ENCODE data around the gene RPL10.
A peak's percentile ranks its signal among the peaks of the same experiment; 100 is the strongest.
"Not testable (repeated sequence)": the region's sequence is repeated elsewhere in the genome, so short reads cannot be mapped to it uniquely, and the experiment has no call there.

The RPL10 gene

GRCh38 chrX:154399527-154400368, 1.6 kb downstream of the RPL10 start:
- Histone ChIP-seq H3K36me3 (ENCODE audit: control insufficient read depth, low read depth, low read length) (peaks cover 22% of the 10 kb centered on the region), H3K4me3 (ENCODE audit: low read length) (peak overlapping the region; percentile 87), H3K9ac (ENCODE audit: low read length) (peak overlapping the region; percentile 99), H3K4me1 (ENCODE audit: control insufficient read depth, low read depth, low read length) (no peaks in the 10 kb centered on the region), H3K27ac (ENCODE audit: low read length) (no peak overlapping the region), H3K27me3 (ENCODE audit: control insufficient read depth, insufficient read depth, low read length) (no peaks in the 10 kb centered on the region), H3K9me3 (ENCODE audit: control insufficient read depth, low read depth, low read length) (peaks cover 4% of the 10 kb centered on the region)

- Histone ChIP-seq H3K4me3 (ENCODE audit: low read length) (peak overlapping the region; percentile 87), H3K36me3 (ENCODE audit: control insufficient read depth, low read depth, low read length) (peaks cover 22% of the 10 kb centered on the region)
- H3K27me3 ChIP-seq (ENCODE audit: control insufficient read depth, insufficient read depth, low read length); H3K9ac ChIP-seq (ENCODE audit: low read length); H3K4me1 ChIP-seq (ENCODE audit: control insufficient read depth, low read depth, low read length); H3K27ac ChIP-seq (ENCODE audit: low read length); H3K9me3 ChIP-seq (ENCODE audit: control insufficient read depth, low read depth, low read length): not testable (repeated sequence)
Measured at GRCh38 chrX:154400369-154400817, 2.2 kb downstream of the RPL10 start.

GRCh38 chrX:154401045-154401799, 3.0 kb downstream of the RPL10 start:
- H3K9ac ChIP-seq (ENCODE audit: low read length), result no peak overlapping the region
- no peak overlapping the region for H3K4me3 ChIP-seq (ENCODE audit: low read length)
- no peak overlapping the region for H3K27ac ChIP-seq (ENCODE audit: low read length)

GRCh38 chrX:154401918-154402621, 3.9 kb downstream of the RPL10 start:
- H3K9me3 ChIP-seq (ENCODE audit: control insufficient read depth, low read depth, low read length), result peaks cover 4% of the 10 kb centered on the region
- no peaks in the 10 kb centered on the region for H3K4me1 ChIP-seq (ENCODE audit: control insufficient read depth, low read depth, low read length)
- no peak overlapping the region for H3K4me3 ChIP-seq (ENCODE audit: low read length)
- H3K27me3 ChIP-seq (ENCODE audit: control insufficient read depth, insufficient read depth, low read length), result no peaks in the 10 kb centered on the region
- H3K27ac ChIP-seq (ENCODE audit: low read length), result no peak overlapping the region
- H3K9ac ChIP-seq (ENCODE audit: low read length), result no peak overlapping the region
- H3K36me3 ChIP-seq (ENCODE audit: control insufficient read depth, low read depth, low read length), result peaks cover 22% of the 10 kb centered on the region

More at GRCh38 chrX:154401045-154401799, 3.0 kb downstream of the RPL10 start:
- Histone ChIP-seq H3K9me3 (ENCODE audit: control insufficient read depth, low read depth, low read length) (peaks cover 4% of the 10 kb centered on the region), H3K4me1 (ENCODE audit: control insufficient read depth, low read depth, low read length) (no peaks in the 10 kb centered on the region), H3K36me3 (ENCODE audit: control insufficient read depth, low read depth, low read length) (peaks cover 22% of the 10 kb centered on the region), H3K27me3 (ENCODE audit: control insufficient read depth, insufficient read depth, low read length) (no peaks in the 10 kb centered on the region)

- H3K4me1 ChIP-seq (ENCODE audit: control insufficient read depth, low read depth, low read length), result no peaks in the 10 kb centered on the region
- H3K4me3 ChIP-seq (ENCODE audit: low read length), result no peak overlapping the region
- no peaks in the 10 kb centered on the region for H3K27me3 ChIP-seq (ENCODE audit: control insufficient read depth, insufficient read depth, low read length)
- H3K27ac ChIP-seq (ENCODE audit: low read length), result no peak overlapping the region
- no peak overlapping the region for H3K9ac ChIP-seq (ENCODE audit: low read length)
- H3K9me3 ChIP-seq (ENCODE audit: control insufficient read depth, low read depth, low read length), result peaks cover 4% of the 10 kb centered on the region
- H3K36me3 ChIP-seq (ENCODE audit: control insufficient read depth, low read depth, low read length), result peaks cover 22% of the 10 kb centered on the region
Measured at GRCh38 chrX:154402622-154403127, 4.5 kb downstream of the RPL10 start.

GRCh38 chrX:154403192-154403591, 5.0 kb downstream of the RPL10 start:
- Histone ChIP-seq H3K4me1 (ENCODE audit: control insufficient read depth, low read depth, low read length) (no peaks in the 10 kb centered on the region), H3K27me3 (ENCODE audit: control insufficient read depth, insufficient read depth, low read length) (no peaks in the 10 kb centered on the region), H3K27ac (ENCODE audit: low read length) (no peak overlapping the region), H3K9me3 (ENCODE audit: control insufficient read depth, low read depth, low read length) (peaks cover 4% of the 10 kb centered on the region), H3K36me3 (ENCODE audit: control insufficient read depth, low read depth, low read length) (peaks cover 22% of the 10 kb centered on the region), H3K9ac (ENCODE audit: low read length) (no peak overlapping the region), H3K4me3 (ENCODE audit: low read length) (no peak overlapping the region)

- H3K36me3 ChIP-seq (ENCODE audit: control insufficient read depth, low read depth, low read length), result peaks cover 22% of the 10 kb centered on the region
- peaks cover 4% of the 10 kb centered on the region for H3K9me3 ChIP-seq (ENCODE audit: control insufficient read depth, low read depth, low read length)
- no peaks in the 10 kb centered on the region for H3K4me1 ChIP-seq (ENCODE audit: control insufficient read depth, low read depth, low read length)
- H3K27ac ChIP-seq (ENCODE audit: low read length), result no peak overlapping the region
- no peak overlapping the region for H3K4me3 ChIP-seq (ENCODE audit: low read length)
- H3K9ac ChIP-seq (ENCODE audit: low read length), result no peak overlapping the region
- H3K27me3 ChIP-seq (ENCODE audit: control insufficient read depth, insufficient read depth, low read length), result no peaks in the 10 kb centered on the region
Measured at GRCh38 chrX:154403858-154404257, 5.7 kb downstream of the RPL10 start.

GRCh38 chrX:154404625-154405192, 6.5 kb downstream of the RPL10 start:
- Histone ChIP-seq H3K27ac (ENCODE audit: low read length) (no peak overlapping the region), H3K9me3 (ENCODE audit: control insufficient read depth, low read depth, low read length) (no peaks in the 10 kb centered on the region), H3K4me1 (ENCODE audit: control insufficient read depth, low read depth, low read length) (no peaks in the 10 kb centered on the region), H3K36me3 (ENCODE audit: control insufficient read depth, low read depth, low read length) (peaks cover 13% of the 10 kb centered on the region), H3K27me3 (ENCODE audit: control insufficient read depth, insufficient read depth, low read length) (no peaks in the 10 kb centered on the region), H3K9ac (ENCODE audit: low read length) (no peak overlapping the region), H3K4me3 (ENCODE audit: low read length) (no peak overlapping the region)

- H3K27ac ChIP-seq (ENCODE audit: low read length), result no peak overlapping the region
- no peaks in the 10 kb centered on the region for H3K27me3 ChIP-seq (ENCODE audit: control insufficient read depth, insufficient read depth, low read length)
- H3K36me3 ChIP-seq (ENCODE audit: control insufficient read depth, low read depth, low read length), result no peaks in the 10 kb centered on the region
- H3K9ac ChIP-seq (ENCODE audit: low read length), result no peak overlapping the region
- H3K4me3 ChIP-seq (ENCODE audit: low read length), result no peak overlapping the region
- no peaks in the 10 kb centered on the region for H3K4me1 ChIP-seq (ENCODE audit: control insufficient read depth, low read depth, low read length)
- no peaks in the 10 kb centered on the region for H3K9me3 ChIP-seq (ENCODE audit: control insufficient read depth, low read depth, low read length)
Measured at GRCh38 chrX:154408659-154409221, 10.6 kb downstream of the RPL10 start.

- Histone ChIP-seq H3K27ac (ENCODE audit: low read length) (no peak within 1 kb of the TSS), H3K4me1 (ENCODE audit: control insufficient read depth, low read depth, low read length) (no peaks in the 10 kb centered on the region), H3K4me3 (ENCODE audit: low read length) (peak within 1 kb of the TSS; percentile 33)
Measured at GRCh38 chrX:154409222-154409871, 11.2 kb downstream of the RPL10 start, which contains the start of gene DNASE1L1. Gene DNASE1L1, minus strand, starts transcription at chrX:154409254. Its CDS starts 3,686 bp downstream, at chrX:154405568.

More at GRCh38 chrX:154409222-154409871, 11.2 kb downstream of the RPL10 start, which contains the start of gene DNASE1L1:
- no peaks in the 10 kb centered on the region for H3K27me3 ChIP-seq (ENCODE audit: control insufficient read depth, insufficient read depth, low read length)
- H3K9ac ChIP-seq (ENCODE audit: low read length), result no peak within 1 kb of the TSS
- H3K36me3 ChIP-seq (ENCODE audit: control insufficient read depth, low read depth, low read length), result no peaks in the 10 kb centered on the region
- no peaks in the 10 kb centered on the region for H3K9me3 ChIP-seq (ENCODE audit: control insufficient read depth, low read depth, low read length)

Data from iPS-18a (cell line).